NCI-H510A treated with DMSO at 0.1 percent for 48 hours (cell line): ENCODE data around the gene C1orf141.
"Not testable (repeated sequence)": the region's sequence is repeated elsewhere in the genome, so short reads cannot be mapped to it uniquely, and the experiment has no call there.

ENCODE experiments used
- DNase-seq: peaks from one replicate; lab custom pipeline; 2025; lab: John Stamatoyannopoulos, UW

Gene C1orf141

GRCh38 chr1:67085326-67085725, 49.4 kb downstream of the C1orf141 start:
- no peak for DNase-seq

DNA sequence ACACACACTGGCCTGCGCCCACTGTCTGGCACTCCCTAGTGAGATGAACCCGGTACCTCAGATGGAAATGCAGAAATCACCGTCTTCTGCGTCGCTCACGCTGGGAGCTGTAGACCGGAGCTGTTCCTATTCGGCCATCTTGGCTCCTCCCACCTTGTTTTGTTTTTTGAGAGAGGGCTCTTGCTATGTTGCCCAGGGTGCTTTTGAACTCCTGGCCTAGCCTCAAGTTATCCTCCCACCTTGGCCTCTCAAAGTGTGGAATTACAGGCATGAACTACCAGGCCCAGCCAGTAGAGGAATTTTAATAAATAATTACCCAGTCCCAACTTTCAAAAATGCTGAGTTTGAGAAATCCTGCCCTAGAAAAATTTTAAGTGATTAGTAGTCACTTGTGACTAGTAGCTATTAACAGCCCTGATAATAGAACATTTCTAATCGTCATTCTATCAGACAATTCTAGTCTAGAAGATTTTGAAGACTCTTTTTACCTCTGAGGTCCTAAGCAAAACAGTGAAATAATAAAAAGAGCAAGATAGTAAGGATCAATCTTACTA, 49.9 kb downstream of the C1orf141 start:
- no peak for DNase-seq

GRCh38 chr1:67078291-67078690, 56.5 kb downstream of the C1orf141 start:
- no peak for DNase-seq

- DNase-seq, result no peak
These were observed 57.2 kb downstream of the C1orf141 start for GRCh38 chr1:67077593-67077992.

DNA sequence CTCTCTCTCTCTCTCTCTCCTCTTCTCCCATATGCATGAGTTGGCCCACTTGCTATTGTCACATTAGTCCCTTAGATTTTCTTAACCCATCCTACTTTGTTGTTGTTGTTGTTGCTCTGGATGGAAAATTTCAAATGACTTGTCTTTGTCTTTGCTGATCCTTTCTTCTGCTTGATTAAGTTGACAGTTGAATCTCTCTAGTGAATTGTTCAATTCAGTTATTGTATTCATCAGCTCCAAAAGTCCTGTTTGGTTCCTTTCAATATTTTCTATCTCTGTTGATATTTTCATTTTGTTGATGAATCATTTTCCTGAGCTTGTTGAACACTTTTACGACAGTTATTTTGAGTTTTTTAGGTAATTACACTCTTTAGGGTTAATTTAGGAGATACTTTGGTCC, 62.0 kb downstream of the C1orf141 start:
- no peak for DNase-seq

- DNase-seq, result not testable (repeated sequence)
These were observed 67.1 kb downstream of the C1orf141 start for GRCh38 chr1:67067655-67068054.

DNA sequence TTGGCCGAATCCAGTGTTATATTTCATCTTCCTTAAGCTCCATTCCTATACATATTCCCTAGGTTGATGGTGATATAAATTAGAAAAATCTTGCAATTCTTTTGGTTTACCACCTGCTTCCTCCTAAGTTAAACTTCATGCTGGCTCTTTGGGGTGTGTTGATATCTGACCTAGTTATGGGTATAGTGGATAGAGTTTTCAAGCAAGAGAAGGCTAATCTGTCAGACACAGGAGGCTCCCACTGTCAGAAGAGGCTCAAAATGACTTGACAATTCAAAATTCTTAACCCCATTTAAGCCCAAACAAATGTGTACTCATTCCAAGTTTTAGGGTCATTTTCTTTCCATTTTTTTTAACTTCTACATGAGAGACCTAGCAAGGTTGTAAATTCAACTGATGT, 72.4 kb downstream of the C1orf141 start:
- DNase-seq, result no peak

DNA sequence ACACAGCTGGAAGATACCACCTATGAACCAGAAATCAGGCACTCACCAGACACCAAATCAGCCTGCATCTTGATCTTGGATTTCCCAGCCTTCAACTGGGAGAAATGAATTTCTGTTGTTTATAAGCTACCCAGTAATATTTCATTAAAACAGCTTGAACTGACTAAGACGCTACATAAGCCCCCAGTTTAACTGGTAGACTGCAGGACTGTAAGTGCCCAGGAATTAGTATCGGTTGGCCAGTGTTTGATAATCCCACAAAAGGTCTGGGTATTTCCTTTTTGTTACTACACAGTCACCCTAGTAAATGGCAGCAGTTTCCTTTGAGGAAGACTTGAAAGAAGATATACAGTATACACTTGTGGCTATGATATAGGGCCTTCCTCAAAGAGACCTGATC, 73.5 kb downstream of the C1orf141 start:
- no peak for DNase-seq

- DNase-seq, result no peak
These were observed 74.0 kb downstream of the C1orf141 start for GRCh38 chr1:67060811-67061218.

DNA sequence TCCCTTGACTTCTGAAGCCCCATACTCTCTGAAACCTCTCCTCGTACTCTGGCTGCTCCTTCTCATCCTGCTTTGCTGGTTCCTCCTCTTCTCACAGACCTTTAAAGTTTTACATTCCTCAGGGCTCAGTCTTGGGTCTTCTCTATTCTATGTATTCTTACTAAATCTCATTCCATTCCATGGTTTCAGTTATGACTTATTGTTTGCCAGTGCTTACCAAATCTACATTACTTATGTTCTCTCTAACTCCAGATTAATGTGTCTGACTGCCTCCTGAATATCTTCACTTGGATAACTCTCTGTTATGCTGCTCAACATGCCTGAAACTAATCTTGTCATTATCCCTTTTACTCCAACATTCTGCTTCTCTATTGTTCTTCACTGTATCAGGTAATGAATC, 75.4 kb downstream of the C1orf141 start:
- DNase-seq, result no peak

DNA sequence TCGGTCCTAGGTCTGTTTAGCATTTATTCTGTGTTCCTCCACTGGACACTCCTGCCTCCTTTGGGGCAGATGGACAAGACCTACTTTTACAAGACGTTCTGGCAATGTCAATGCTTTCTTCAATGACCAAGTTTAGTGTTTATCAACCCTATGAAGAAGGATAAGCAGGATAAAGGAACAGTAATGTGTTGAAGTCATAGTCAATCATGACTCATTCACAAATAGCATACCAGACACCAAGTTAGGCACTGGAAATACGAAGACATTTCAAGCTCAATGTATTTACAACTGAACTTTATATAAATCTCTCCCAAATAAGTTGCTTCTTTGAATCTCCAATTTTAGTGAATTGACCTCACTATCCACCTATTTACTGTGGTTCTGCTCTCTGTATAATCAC, 76.0 kb downstream of the C1orf141 start:
- DNase-seq, result no peak

- DNase-seq, result no peak
These were observed 76.5 kb downstream of the C1orf141 start for GRCh38 chr1:67058242-67058641.

DNA sequence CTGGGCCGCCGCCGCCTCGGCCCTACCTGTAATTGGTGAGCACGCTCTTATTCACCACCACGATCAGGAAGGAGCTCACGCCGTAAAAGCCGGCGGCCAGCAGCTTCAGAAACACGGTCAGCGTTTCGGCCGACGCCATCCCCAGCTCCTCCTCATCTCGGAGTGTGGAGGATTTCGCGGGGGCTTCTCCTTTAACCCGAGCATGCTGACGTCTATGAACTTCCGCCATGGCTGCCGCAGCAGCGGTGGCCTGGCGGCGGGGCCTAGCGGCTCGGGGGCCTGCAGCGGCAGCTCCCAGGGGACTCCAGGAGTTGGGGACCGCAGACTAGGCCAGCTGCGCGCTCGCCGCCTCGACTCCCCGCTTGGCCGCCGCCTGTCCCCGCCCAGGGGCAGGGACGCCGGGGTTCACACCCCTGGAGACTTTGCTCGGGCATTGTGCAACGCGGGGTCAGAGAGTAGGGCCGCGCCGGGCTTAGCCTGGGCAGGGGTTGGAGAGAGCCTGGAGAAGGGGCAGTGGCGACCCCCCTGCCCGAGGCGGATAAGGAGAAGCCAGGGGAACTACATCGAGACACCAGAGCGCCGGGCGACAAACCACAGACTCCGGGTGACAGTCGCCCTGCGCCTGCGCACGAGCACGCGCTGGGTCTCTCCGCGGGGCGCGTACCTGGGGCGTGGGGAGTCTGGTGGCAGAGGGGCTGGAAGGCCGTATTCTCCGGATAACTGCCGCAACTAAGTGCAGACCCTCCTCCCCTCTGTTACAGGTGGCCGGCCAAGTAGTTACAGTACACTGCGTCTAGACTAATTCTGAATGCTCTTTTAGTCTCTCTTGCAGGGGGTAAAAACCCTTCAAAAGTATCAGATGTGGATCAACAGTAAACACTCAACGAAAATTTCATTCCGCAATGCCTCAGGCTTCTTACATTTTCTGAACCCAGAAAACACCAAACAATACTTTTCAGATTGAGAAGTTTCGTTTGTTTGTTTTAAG, 80.7 kb downstream of the C1orf141 start, which contains the start of gene SLC35D1:
TSS of gene SLC35D1 (minus strand) at position 364 of the 988 bp plus-strand sequence. CDS start at position 229, 135 bp downstream.
- DNase-seq, result peak; percentile 91

- no peak for DNase-seq
These were observed 81.3 kb downstream of the C1orf141 start for GRCh38 chr1:67053535-67053784.

- DNase-seq, result peak; percentile 34
These were observed 81.8 kb downstream of the C1orf141 start for GRCh38 chr1:67052741-67053534.

DNA sequence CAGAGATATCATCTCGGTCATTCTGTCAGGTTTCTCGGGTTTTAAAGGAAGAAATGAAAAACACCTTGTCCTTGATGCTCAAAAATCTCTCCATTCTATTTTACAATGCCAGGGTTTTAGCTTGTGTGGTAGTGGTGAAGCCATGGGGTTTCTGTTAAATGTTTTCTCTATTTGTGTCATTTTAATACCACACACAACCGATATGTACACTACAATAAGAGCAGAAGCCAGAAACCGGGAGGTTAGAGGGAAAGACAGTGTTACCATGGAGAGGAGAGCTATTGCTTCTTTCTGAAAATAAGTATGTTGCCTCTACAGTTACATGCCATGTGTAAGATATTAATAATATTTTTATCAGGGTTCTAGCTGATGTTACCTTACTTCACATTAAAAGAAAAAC, 83.6 kb downstream of the C1orf141 start:
- DNase-seq, result no peak

- no peak for DNase-seq
These were observed 90.0 kb downstream of the C1orf141 start for GRCh38 chr1:67044631-67045270.

GRCh38 chr1:67043366-67043765, 91.4 kb downstream of the C1orf141 start:
- no peak for DNase-seq
